Activated T-helper 2 cell treated with anti-CD3 and anti-CD28 coated beads, Interferon-gamma antibody, Interleukin-2, Interleukin-4, amounts not matched to agents 10 μg/mL and 5 μg/mL and 100 μg/mL, durations not matched to agents 14 hours and 24 hours and 36 hours (primary cell): ENCODE results near the gene PLEKHH3. TPM values are rescaled to one million over a fixed set of nuclear protein-coding genes. Genes with fewer than 3 reads are reported as not detected.
"Not testable (repeated sequence)": the region's sequence is repeated elsewhere in the genome, so short reads cannot be mapped to it uniquely, and the experiment has no call there.

Experiments
- DNase-seq: peaks from one replicate; pipeline ENCODE4 v3.0.0; 2021; ENCODE audit warnings: low spot score
- H3K27ac Mint-ChIP-seq: one replicate; pipeline ENCODE4 v1.8.0; 2021; ENCODE audit warnings: mixed read lengths
- H3K27me3 Mint-ChIP-seq: one replicate; pipeline ENCODE4 v1.8.0; 2021; ENCODE audit warnings: low read depth, mixed read lengths
- H3K36me3 Mint-ChIP-seq: one replicate; pipeline ENCODE4 v1.8.0; 2021; ENCODE audit warnings: low read depth, mixed read lengths
- H3K4me1 Mint-ChIP-seq: one replicate; pipeline ENCODE4 v1.8.0; 2021; ENCODE audit warnings: low read depth, mixed read lengths
- H3K4me3 Mint-ChIP-seq: one replicate; pipeline ENCODE4 v1.8.0; 2021; ENCODE audit warnings: low read depth, mild to moderate bottlenecking, moderate library complexity, mixed read lengths
- H3K9me3 Mint-ChIP-seq: one replicate; pipeline ENCODE4 v1.8.0; 2021; ENCODE audit warnings: mixed read lengths
- intact Hi-C: fragments of 100-400 bp; cut with micrococcal nuclease; formaldehyde crosslinking; loops from one replicate; pipeline ENCODE4 v1.15.1; 2023
- total RNA-seq: library from RNA; stranded (reverse); gene quantifications from 2 replicates; pipeline ENCODE4 v1.2.3, GENCODE V29; 2022

The PLEKHH3 gene
- total RNA-seq, 1 donor from 2014 or later, result 0.57 TPM

DNA sequence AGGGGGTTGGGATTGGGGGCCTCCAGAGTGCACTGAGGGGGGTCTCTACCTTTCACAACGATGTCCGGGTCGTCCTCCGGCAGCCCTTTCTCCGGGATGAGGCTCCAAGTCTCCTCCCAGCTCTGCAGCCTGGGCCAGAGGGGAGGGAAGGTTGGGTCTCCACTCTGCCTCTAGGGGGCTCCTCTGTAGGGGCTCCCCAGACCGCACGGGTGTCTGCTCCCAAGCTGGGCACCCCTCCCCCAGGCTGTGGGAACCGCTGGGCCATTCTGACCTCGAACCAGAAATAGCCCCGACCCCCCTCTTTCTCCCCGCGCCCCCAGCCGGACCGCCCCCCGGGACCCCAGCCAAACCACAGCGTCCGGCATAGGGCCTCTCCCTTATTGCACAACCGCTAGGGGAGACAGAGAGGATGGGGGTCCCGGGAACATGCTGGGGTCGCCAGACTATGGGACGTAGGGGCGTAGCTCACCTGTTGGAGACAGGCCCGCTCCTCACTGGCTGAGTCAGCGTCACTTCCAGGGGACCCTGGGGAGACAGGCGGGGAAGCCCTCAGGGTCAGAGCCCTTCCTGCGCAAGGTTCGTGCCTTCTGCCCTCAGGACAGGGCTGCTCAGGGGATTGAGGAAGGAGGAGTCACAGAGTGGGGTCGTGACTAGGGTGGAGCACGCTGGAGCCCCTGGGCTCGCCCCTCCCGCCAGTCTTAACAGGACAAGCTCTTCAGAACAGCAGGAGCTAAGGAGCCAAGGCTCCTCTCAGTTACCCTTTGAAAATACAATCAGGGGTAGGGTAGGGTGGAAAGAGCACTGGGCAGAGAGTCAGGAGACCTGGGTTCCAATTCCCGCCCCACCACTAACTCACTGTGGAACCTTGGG lies 2.7 kb downstream of the PLEKHH3 start:
- no peak overlapping the region for H3K27ac Mint-ChIP-seq
- H3K4me1 Mint-ChIP-seq, result peaks cover 31% of the 10 kb centered on the region
- peaks cover 49% of the 10 kb centered on the region for H3K27me3 Mint-ChIP-seq
- intact Hi-C loops, result loop anchor here (2.0 kb wide), 1 partner anchor 15 kb away; the partner anchor contains the start of gene TUBG2
- DNase-seq, result no peak
- H3K4me3 Mint-ChIP-seq, result peak overlapping the region; percentile 17
- H3K9me3 Mint-ChIP-seq, result no peaks in the 10 kb centered on the region
- no peaks in the 10 kb centered on the region for H3K36me3 Mint-ChIP-seq

DNA sequence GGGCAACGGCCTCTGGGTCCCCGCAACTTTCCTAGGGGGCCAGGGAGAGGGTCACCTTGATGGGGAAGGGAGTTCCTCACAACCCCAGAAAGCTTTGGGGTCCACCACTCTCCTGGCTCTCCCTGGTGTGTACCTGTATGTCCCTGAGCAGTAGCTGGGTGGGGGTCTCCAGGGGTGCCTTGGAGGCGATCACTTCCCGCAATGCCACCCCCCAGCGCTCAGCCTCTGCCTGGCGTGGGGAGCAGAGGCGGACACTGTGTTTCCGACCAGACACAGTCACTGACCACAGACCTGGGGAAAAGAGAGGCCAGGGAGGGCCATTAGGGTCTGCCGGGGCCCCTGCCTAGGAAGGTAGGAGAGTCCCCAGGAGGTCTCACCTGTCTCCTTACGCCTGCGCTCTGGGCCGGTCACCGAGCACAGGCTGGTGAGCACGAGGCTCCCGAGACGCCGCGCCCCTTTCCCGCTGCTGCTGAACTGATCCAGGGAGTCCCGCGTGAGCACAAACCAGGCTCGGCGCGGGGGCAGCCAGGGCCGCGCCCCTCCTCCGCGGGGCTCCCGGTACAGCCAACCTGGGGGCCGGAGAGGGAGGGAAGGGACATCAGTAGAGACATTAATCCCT lies 3.4 kb downstream of the PLEKHH3 start:
- Mint-ChIP-seq H3K27ac (no peak overlapping the region), H3K4me3 (no peak overlapping the region), H3K9me3 (no peaks in the 10 kb centered on the region), H3K27me3 (peaks cover 55% of the 10 kb centered on the region), H3K36me3 (no peaks in the 10 kb centered on the region), H3K4me1 (peaks cover 26% of the 10 kb centered on the region)
- intact Hi-C loops, result no loop called here
- no peak for DNase-seq

DNA sequence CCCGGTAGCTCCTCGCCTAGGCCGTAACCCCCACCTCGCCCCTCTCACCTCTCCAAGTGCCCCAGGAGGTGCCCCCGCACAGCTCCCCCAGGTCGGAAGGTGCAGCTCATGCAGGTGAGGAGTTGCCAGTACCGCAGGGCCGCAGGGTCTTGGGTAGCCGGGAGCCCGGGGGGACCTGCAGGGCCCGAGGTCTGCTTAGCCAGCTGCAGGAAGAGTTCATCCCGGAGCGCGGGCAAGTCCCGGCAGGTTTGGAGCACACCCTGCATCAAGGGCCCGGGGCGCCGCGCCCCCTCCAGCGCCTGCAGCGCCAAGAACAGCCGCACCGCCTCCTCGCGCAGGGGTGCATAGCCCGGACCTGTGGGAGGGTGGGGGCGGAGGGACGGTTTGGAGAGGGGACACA lies 4.8 kb downstream of the PLEKHH3 start:
- H3K36me3 Mint-ChIP-seq, result no peaks in the 10 kb centered on the region
- peaks cover 55% of the 10 kb centered on the region for H3K27me3 Mint-ChIP-seq
- no peak overlapping the region for H3K4me3 Mint-ChIP-seq
- DNase-seq, result no peak
- H3K9me3 Mint-ChIP-seq, result no peaks in the 10 kb centered on the region
- no peak overlapping the region for H3K27ac Mint-ChIP-seq
- intact Hi-C loops, result no loop called here
- peaks cover 21% of the 10 kb centered on the region for H3K4me1 Mint-ChIP-seq

DNA sequence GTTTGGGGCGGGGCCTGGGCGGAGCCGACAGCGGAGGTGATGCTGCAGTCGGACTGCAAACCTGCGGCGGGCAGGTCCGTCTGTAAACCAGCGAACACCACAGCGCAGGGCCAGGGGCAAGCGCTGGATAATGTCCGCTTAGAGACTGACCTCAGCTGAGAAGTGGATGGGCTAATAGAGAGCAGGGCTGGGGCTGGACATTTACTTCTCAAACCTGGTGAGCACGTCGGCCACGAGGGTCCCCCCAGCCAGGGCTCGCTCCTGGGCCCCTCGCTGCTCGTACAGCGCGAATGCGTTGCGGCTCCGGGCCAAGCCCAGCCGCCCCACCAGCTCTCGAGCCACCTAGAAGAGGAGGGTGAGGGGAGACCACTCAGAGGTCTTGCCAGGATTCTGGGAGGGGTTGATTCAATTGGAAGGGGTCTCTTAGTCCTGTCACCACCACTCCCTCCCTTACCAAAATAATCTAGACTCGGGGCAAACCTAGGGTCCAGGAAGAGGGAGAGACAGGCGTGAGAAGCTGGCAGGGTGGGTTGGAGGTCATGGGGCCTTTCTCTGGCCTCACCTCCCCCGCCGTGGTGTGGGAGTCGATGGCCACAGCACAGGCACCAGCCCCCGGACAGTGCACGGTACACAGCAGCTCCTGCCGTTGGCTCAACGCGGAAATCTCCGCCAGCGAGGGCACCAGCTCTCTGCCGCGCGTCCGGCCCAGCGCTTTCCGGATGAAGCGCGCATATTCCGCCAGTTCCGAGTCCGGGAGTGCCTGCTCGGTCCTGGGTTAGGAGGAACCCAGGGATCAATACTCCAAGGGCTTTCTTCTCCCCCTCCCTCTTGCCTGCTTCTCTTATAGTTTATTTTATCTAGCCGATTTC lies 5.8 kb downstream of the PLEKHH3 start:
- no peaks in the 10 kb centered on the region for H3K9me3 Mint-ChIP-seq
- H3K27ac Mint-ChIP-seq, result no peak overlapping the region
- peaks cover 6% of the 10 kb centered on the region for H3K36me3 Mint-ChIP-seq
- DNase-seq, result no peak
- intact Hi-C loops, result no loop called here
- H3K4me3 Mint-ChIP-seq, result peak overlapping the region; percentile 61
- peaks cover 18% of the 10 kb centered on the region for H3K4me1 Mint-ChIP-seq
- peaks cover 50% of the 10 kb centered on the region for H3K27me3 Mint-ChIP-seq

DNA sequence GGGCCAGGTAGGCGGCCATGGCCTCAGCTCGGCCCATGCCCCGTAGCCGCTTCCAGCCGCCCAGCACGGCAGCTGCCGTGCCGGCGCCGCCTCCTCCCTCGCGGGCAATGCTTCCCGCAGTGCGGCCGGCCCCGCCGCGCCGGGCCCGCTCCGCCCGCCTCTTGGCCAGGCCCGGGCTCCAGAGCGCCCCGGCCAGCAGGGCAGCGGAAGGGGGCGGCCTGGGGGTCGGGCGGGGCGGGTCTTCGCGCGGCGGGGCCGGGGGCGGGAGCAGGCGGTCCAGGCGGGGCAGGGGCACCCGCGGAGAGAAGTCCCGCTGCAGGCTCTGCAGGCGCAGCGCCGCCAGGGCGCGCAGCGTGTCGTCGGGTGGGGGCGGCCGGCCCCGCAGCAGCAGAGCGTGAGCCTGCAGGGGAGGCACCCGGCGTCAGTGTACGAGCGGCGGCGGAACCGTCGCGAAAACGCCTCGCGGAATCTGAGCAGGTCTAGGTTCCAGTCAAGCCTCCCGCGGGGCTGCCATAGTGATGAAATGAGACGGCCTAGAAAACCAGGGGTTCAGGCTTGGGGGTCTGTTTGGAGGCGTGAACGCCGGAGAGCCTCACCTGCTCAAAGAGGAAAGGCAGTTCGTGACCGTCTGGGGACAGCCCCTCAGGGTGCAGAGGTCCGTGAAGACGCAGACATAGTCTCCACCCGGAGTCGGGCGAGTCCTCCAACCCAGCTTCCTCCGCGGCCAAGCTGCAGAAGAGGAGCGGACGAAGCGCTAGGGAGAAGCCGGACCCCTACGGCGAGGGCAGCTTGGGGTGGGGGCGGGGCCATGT lies 6.6 kb downstream of the PLEKHH3 start:
- H3K36me3 Mint-ChIP-seq, result peaks cover 12% of the 10 kb centered on the region
- H3K27me3 Mint-ChIP-seq, result peaks cover 50% of the 10 kb centered on the region
- H3K9me3 Mint-ChIP-seq, result no peaks in the 10 kb centered on the region
- intact Hi-C loops, result no loop called here
- H3K4me3 Mint-ChIP-seq, result peak overlapping the region; percentile 61
- H3K4me1 Mint-ChIP-seq, result peaks cover 18% of the 10 kb centered on the region
- H3K27ac Mint-ChIP-seq, result no peak overlapping the region
- no peak for DNase-seq

DNA sequence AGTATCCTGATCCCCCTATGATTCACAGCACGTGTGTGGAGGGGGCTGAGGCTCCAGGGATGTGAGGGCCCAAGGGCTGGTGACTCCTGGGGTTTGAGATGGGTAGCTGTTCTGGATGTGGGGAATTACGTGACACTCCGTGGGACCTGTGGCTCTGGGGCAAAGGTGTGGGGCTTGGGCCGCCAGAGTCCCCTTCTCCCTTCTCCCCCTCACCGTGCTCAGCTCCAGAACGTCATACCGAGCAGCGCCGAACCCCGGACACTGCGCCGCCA lies 7.2 kb downstream of the PLEKHH3 start:
- intact Hi-C loops, result no loop called here
- Mint-ChIP-seq H3K36me3 (peaks cover 12% of the 10 kb centered on the region), H3K27me3 (peaks cover 46% of the 10 kb centered on the region), H3K9me3 (no peaks in the 10 kb centered on the region), H3K27ac (no peak overlapping the region), H3K4me1 (peaks cover 17% of the 10 kb centered on the region), H3K4me3 (peak overlapping the region; percentile 30)
- DNase-seq, result no peak

DNA sequence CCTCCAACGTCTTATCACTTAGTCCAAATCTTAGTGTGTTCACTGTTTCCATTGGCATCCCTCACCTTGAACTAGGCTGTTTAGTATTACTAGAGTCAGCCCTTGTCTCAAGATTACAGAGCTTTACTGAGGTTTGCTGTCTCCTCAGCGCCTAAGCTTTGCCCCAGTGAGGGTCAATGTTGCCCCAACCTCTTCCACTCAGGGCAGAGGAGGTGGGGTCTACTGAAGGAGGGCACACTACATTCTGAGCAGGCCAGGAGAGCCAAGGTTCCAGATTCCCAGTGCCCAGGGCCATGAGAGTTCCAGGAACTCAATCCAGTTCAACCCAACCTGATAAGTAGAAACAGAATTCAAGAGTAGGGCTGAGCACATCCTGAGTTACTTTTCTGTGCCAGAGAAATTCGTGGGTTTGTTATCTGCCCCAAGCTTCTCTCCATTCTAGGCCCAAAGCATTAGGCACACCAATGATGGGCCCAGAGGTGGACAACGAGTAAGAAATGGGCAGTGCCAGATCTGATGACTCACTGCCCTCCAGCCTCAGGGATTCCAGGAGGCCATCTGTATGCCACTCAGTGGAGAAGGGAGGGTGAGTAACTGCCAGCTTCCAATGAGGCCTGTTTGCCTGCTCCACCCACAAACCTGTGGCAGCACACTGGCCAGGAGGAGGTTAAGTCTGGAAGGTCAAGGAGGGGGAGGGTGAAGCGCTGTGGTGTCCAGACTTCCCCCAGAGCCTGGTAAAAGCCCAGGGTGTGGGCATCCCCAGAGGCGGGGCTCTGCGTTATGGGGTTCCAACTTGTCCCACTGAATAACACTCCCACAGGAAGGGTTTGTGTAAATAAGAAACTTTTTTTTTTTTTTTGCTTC lies 9.5 kb downstream of the PLEKHH3 start:
- Mint-ChIP-seq H3K36me3 (peaks cover 12% of the 10 kb centered on the region), H3K4me3 (no peak overlapping the region), H3K4me1 (peaks cover 12% of the 10 kb centered on the region), H3K27me3 (peaks cover 30% of the 10 kb centered on the region), H3K9me3 (no peaks in the 10 kb centered on the region), H3K27ac (no peak overlapping the region)
- DNase-seq, result no peak
- intact Hi-C loops, result no loop called here

DNA sequence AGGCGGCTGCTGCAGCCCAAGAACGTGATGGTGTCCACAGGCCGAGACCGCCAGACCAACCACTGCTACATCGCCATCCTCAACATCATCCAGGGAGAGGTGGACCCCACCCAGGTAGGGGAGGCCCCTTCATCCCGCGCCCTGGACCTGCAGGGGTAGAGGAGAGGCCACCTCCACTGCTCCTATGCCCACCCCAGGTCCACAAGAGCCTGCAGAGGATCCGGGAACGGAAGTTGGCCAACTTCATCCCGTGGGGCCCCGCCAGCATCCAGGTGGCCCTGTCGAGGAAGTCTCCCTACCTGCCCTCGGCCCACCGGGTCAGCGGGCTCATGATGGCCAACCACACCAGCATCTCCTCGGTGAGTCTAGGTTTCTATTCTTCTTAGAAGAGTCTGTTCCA lies 10.7 kb downstream of the PLEKHH3 start:
- H3K4me1 Mint-ChIP-seq, DNase-seq, H3K9me3 Mint-ChIP-seq, H3K4me3 Mint-ChIP-seq, H3K27ac Mint-ChIP-seq, intact Hi-C loops: not testable (repeated sequence)
- Mint-ChIP-seq H3K36me3 (peaks cover 12% of the 10 kb centered on the region), H3K27me3 (peaks cover 22% of the 10 kb centered on the region)

DNA sequence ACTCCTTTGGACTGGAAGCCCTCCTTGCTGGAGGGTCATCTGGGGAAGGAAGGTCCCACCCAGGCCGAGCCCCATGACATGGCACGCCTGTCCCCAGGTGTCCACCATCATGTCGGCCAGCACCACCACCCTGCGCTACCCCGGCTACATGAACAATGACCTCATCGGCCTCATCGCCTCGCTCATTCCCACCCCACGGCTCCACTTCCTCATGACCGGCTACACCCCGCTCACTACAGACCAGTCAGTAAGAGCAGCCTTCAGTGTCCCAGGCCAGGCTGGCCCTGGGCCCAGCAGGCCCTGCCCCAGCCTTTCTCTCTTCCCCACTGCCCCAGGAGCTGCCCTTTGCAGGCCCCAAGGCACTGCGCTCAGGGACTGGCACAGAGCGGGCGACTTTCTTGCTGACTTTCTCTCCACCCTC lies 11.2 kb downstream of the PLEKHH3 start:
- no peak overlapping the region for H3K27ac Mint-ChIP-seq
- no peaks in the 10 kb centered on the region for H3K9me3 Mint-ChIP-seq
- H3K27me3 Mint-ChIP-seq, result peaks cover 17% of the 10 kb centered on the region
- H3K4me3 Mint-ChIP-seq, result no peak overlapping the region
- DNase-seq, result no peak
- peaks cover 12% of the 10 kb centered on the region for H3K36me3 Mint-ChIP-seq
- intact Hi-C loops, result no loop called here
- H3K4me1 Mint-ChIP-seq, result peaks cover 4% of the 10 kb centered on the region

DNA sequence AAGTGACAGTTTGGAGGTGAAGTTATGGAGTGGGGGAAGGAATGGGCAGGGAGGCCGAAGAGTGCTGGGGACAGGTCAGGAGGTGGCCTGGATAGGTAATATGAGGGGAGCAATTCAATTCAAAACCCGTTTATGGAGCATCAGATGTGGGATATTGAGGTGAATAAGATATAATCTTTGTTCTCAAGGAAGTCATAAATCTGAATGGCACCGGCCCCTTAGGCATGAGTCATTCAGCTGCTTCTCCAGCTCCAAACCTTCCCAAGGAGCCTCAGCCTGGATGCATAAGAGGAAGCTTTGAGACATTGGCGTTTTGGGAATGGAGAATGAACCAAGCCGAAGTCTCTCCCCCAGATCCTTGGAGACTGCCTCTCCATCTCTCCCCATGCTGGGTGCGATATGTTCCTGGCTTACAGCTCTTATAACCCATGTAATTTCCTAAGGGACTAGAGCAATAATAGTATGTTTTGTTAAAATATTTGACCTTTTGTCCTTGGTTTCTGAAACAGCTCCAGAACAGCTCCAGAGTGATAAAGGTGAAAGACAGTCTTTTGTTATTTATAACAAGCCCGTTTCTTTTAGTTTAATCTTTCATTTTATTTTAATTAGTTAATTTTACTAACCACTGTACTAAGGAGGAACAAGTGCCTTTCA lies 16.0 kb downstream of the PLEKHH3 start:
- Mint-ChIP-seq H3K27ac (no peak overlapping the region), H3K9me3 (peaks cover 7% of the 10 kb centered on the region), H3K27me3 (peaks cover 14% of the 10 kb centered on the region), H3K36me3 (peaks cover 8% of the 10 kb centered on the region), H3K4me3 (no peak overlapping the region), H3K4me1 (peaks cover 11% of the 10 kb centered on the region)
- no peak for DNase-seq
- intact Hi-C loops, result no loop called here

DNA sequence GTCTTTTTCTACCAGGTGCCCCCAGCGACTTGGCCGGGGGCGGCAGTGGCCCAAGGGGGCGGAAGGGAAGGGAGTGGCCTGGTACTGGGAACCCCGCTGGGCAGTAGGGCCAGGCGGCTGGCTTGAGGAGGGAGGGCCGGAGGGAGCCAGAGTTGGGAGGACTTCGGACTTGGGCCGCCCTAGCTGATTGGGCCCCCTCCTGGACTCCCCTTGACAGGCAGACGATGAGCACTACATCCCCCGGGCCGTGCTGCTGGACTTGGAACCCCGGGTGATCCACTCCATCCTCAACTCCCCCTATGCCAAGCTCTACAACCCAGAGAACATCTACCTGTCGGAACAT lies 16.9 kb downstream of the PLEKHH3 start:
- not testable (repeated sequence) for H3K27ac Mint-ChIP-seq, H3K9me3 Mint-ChIP-seq, H3K36me3 Mint-ChIP-seq, DNase-seq
- Mint-ChIP-seq H3K4me3 (peak overlapping the region; percentile 86), H3K4me1 (peaks cover 14% of the 10 kb centered on the region), H3K27me3 (peaks cover 16% of the 10 kb centered on the region)
- intact Hi-C loops, result loop anchor here (2.0 kb wide), 1 partner anchor 15 kb away; no protein-coding TSS in a partner anchor
